Measurements from ENCODE around the gene CBY2. TPM values are rescaled to one million over a fixed set of nuclear protein-coding genes. Genes with fewer than 3 reads are reported as not detected.

Gene CBY2
- total RNA-seq, 2 experiments from 2014 or later = not detected

- peak; percentile 79 for ATAC-seq
- Mint-ChIP-seq H3K27ac (peak overlapping the region; percentile 30), H3K36me3 (ENCODE audit: low read depth) (no peaks in the 10 kb centered on the region)
These were observed 884 bp upstream of the CBY2 start for GRCh38 chr13:45700971-45701900.

GRCh38 chr13:45702869-45703391 is 810 bp downstream of the CBY2 start:
- Mint-ChIP-seq H3K4me1 (ENCODE audit: low read depth) (peaks cover 11% of the 10 kb centered on the region), H3K36me3 (ENCODE audit: low read depth) (no peaks in the 10 kb centered on the region), H3K27ac (no peak overlapping the region), H3K4me3 (no peak overlapping the region), H3K9me3 (no peaks in the 10 kb centered on the region), H3K27me3 (no peaks in the 10 kb centered on the region)
- ChIA-PET POLR2A (no interaction called here), CTCF (interaction anchor here (1.2 to 2.0 kb wide), 2 partner anchors 11 to 15 kb away, joined by 5 to 6 read pairs; no protein-coding TSS in a partner anchor)
- no peak for TF ChIP-seq CTCF (IDR thresholded peaks at IDR 0.05)
- no peak for ATAC-seq
- intact Hi-C loops (cut with micrococcal nuclease) = no loop called here
- DNase-seq = no peak

More at GRCh38 chr13:45700971-45701900, 884 bp upstream of the CBY2 start:
- H3K4me1 Mint-ChIP-seq (ENCODE audit: low read depth) = peaks cover 11% of the 10 kb centered on the region
- ChIA-PET CTCF (interaction anchor here (0.8 to 1.7 kb wide), 5 partner anchors 9 to 178 kb away, joined by 3 to 9 read pairs (median 5); no protein-coding TSS in a partner anchor), POLR2A (no interaction called here)
- DNase-seq = peak; percentile 34
- no peaks in the 10 kb centered on the region for H3K27me3 Mint-ChIP-seq
- TF ChIP-seq CTCF (IDR thresholded peaks at IDR 0.05) = no peak
- no peaks in the 10 kb centered on the region for H3K9me3 Mint-ChIP-seq
- H3K4me3 Mint-ChIP-seq = no peak overlapping the region
- intact Hi-C loops (cut with micrococcal nuclease) = no loop called here

GRCh38 chr13:45704211-45704739 is 2.2 kb downstream of the CBY2 start:
- no peak for ATAC-seq
- CTCF ChIA-PET = interaction anchor here (1.2 to 2.0 kb wide), 2 partner anchors 12 to 13 kb away, joined by 5 to 6 read pairs; no protein-coding TSS in a partner anchor

GRCh38 chr13:45704854-45705695 is 3.0 kb downstream of the CBY2 start:
- Mint-ChIP-seq H3K4me1 (ENCODE audit: low read depth) (peaks cover 11% of the 10 kb centered on the region), H3K4me3 (no peak overlapping the region), H3K27me3 (no peaks in the 10 kb centered on the region), H3K9me3 (no peaks in the 10 kb centered on the region), H3K27ac (no peak overlapping the region), H3K36me3 (ENCODE audit: low read depth) (no peaks in the 10 kb centered on the region)
- ChIA-PET POLR2A (interaction anchor here (0.8 kb wide), 1 partner anchor 53 kb away, joined by 3 read pairs; no protein-coding TSS in a partner anchor), CTCF (interaction anchor here (0.9 to 1.0 kb wide), 2 partner anchors 26 to 82 kb away, joined by 3 read pairs; no protein-coding TSS in a partner anchor)
- DNase-seq (no peak), ATAC-seq (no peak)
- TF ChIP-seq CTCF (IDR thresholded peaks at IDR 0.05) = no peak
- intact Hi-C loops (cut with micrococcal nuclease) = no loop called here

More at GRCh38 chr13:45704211-45704739, 2.2 kb downstream of the CBY2 start:
- H3K4me1 Mint-ChIP-seq (ENCODE audit: low read depth) = peaks cover 11% of the 10 kb centered on the region
- no peak overlapping the region for H3K4me3 Mint-ChIP-seq
- intact Hi-C loops (cut with micrococcal nuclease) = no loop called here
- POLR2A ChIA-PET = no interaction called here
- no peak for DNase-seq
- H3K9me3 Mint-ChIP-seq = no peaks in the 10 kb centered on the region
- no peaks in the 10 kb centered on the region for H3K27me3 Mint-ChIP-seq
- no peak for TF ChIP-seq CTCF (IDR thresholded peaks at IDR 0.05)
- no peak overlapping the region for H3K27ac Mint-ChIP-seq
- H3K36me3 Mint-ChIP-seq (ENCODE audit: low read depth) = no peaks in the 10 kb centered on the region

All from activated CD8-positive, alpha-beta T cell treated with anti-CD3 and anti-CD28 coated beads for 36 hours (primary cell).